Body of pancreas (tissue), 4 donors: Measurements from ENCODE around the gene LPAR1.

Source experiments
- CTCF ChIP-seq, 7 experiments: fragments of 450-650 bp in 4 of 7; fragments of 200-600 bp in 3 of 7; sonication (generic) in 3 of 7; IDR thresholded peaks; one replicate each; pipeline ENCODE4 v1.5.1; 2016 to 2019; ENCODE audit warnings: antibody characterized with exemption in 7 of 7
- POLR2A ChIP-seq, 3 donors: fragments of 450-650 bp; IDR thresholded peaks; one replicate each; pipeline ENCODE4 v1.6.1; 2016; ENCODE audit warnings: antibody characterized with exemption in 3 of 3, mild to moderate bottlenecking in 2 of 3

GRCh38 chr9:110939047-110939446 lies 99.2 kb downstream of the LPAR1 start:
- TF ChIP-seq CTCF (IDR thresholded peaks at IDR 0.05) (no peak), POLR2A (IDR thresholded peaks at IDR 0.05) (no peak)
